Glutamatergic neuron (in vitro differentiated cells): ENCODE data around the gene SACS. TPM values are rescaled to one million over a fixed set of nuclear protein-coding genes. Genes with fewer than 3 reads are reported as not detected.

Experiments
- DNase-seq: peaks from one replicate; pipeline ENCODE4 v3.0.0; 2022
- H3K27ac Mint-ChIP-seq: one replicate; pipeline ENCODE4 v1.8.0; 2020; ENCODE audit warnings: mild to moderate bottlenecking, mixed read lengths, inconsistent platforms; ENCODE audit not compliant: unreplicated experiment
- H3K27me3 Mint-ChIP-seq: one replicate; pipeline ENCODE4 v1.8.0; 2020; ENCODE audit warnings: mild to moderate bottlenecking, moderate library complexity, mixed read lengths, inconsistent platforms; ENCODE audit not compliant: unreplicated experiment
- H3K36me3 Mint-ChIP-seq: one replicate; pipeline ENCODE4 v1.8.0; 2020; ENCODE audit warnings: mild to moderate bottlenecking, mixed read lengths, inconsistent platforms; ENCODE audit not compliant: unreplicated experiment
- H3K4me1 Mint-ChIP-seq: one replicate; pipeline ENCODE4 v1.8.0; 2020; ENCODE audit warnings: mild to moderate bottlenecking, low read depth, mixed read lengths, inconsistent platforms; ENCODE audit not compliant: unreplicated experiment
- H3K4me3 Mint-ChIP-seq: one replicate; pipeline ENCODE4 v1.8.0; 2020; ENCODE audit warnings: mild to moderate bottlenecking, mixed read lengths, inconsistent platforms; ENCODE audit not compliant: unreplicated experiment
- H3K9me3 Mint-ChIP-seq: one replicate; pipeline ENCODE4 v1.8.0; 2020; ENCODE audit warnings: mild to moderate bottlenecking, moderate library complexity, mixed read lengths, inconsistent platforms; ENCODE audit not compliant: unreplicated experiment
- total RNA-seq: library from RNA; stranded (reverse); fragmentation: NEBNext Ultra II Directional; extraction: Animal tissue kit (Norgen Biotek cat#: 25700); gene quantifications from one replicate; pipeline ENCODE4 v1.2.1, GENCODE V29; 2021; ENCODE audit not compliant: unreplicated experiment
- TF ChIP-seq, protein P1 (sequence below): fragments of 200-600 bp; sonication (generic); IDR thresholded peaks from one replicate; pipeline ENCODE4 v1.5.0; 2021; ENCODE audit not compliant: partially characterized antibody, unreplicated experiment

Gene SACS
- total RNA-seq, 1 donor from 2014 or later = 132 TPM

DNA sequence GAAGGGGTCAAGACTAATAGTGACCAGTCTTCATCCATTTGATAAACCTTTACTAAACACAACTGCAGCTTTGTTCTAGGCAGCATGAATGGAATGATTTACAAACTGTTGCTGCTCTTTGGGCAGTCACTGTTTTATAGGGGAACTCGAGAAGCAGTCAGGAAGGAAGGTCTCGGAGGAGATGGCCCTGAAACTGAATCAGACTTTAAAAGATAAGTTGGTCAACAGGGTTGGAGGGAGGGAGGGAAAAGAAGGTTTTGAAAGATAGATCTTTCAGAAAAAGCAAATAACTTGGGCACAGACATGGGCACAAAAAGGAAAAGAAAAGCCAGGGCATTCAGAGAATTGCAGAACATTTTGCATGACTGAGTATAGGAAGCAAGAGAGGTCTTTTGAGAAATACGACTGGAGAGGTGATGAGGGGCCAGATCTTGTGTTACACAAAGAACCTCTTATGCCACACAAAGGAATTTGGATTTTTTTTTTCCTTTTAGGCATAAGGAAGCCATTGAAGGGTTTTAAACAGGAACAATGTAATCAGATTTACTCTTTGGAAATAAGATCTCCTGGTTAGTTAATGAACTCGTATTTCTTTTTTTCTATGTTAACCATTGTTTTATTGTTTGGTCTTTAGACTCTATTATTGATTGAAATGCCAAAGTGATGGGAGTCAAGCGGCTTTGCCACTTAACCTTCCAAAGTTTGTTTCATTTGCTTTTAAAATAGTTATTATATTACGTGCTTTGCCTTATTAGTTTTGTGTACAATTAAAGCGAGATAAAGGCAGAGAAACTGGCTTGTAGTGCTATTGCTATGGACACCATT lies 37.5 kb upstream of the SACS start:
- no peaks in the 10 kb centered on the region for H3K36me3 Mint-ChIP-seq
- H3K27me3 Mint-ChIP-seq = peaks cover 3% of the 10 kb centered on the region
- H3K9me3 Mint-ChIP-seq = peaks cover 12% of the 10 kb centered on the region
- H3K4me3 Mint-ChIP-seq = no peak overlapping the region
- DNase-seq = no peak
- TF ChIP-seq, protein P1, sequence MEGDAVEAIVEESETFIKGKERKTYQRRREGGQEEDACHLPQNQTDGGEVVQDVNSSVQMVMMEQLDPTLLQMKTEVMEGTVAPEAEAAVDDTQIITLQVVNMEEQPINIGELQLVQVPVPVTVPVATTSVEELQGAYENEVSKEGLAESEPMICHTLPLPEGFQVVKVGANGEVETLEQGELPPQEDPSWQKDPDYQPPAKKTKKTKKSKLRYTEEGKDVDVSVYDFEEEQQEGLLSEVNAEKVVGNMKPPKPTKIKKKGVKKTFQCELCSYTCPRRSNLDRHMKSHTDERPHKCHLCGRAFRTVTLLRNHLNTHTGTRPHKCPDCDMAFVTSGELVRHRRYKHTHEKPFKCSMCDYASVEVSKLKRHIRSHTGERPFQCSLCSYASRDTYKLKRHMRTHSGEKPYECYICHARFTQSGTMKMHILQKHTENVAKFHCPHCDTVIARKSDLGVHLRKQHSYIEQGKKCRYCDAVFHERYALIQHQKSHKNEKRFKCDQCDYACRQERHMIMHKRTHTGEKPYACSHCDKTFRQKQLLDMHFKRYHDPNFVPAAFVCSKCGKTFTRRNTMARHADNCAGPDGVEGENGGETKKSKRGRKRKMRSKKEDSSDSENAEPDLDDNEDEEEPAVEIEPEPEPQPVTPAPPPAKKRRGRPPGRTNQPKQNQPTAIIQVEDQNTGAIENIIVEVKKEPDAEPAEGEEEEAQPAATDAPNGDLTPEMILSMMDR = no peak
- peaks cover 44% of the 10 kb centered on the region for H3K4me1 Mint-ChIP-seq
- H3K27ac Mint-ChIP-seq = no peak overlapping the region

DNA sequence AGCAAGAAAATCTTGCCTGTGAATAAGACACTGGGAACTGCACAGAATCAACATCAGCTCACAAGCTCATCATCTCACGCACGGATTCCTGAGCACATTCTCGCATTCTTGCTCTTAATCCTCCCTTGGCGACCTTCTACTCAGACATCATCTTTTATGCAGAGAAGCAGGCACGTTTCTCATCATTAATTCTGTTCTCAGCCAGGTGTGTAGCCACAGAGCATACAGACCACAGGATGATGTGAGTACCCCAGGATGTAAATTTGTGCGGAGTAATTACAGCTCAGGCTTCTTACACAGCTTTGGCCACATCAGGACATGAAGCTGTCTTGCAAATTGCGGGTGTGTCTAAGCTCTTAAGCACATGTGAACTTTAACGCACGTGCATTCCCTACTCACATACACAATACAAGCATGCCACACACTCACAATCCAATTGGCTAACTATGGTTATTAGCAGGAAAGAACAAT lies 36.5 kb upstream of the SACS start:
- DNase-seq = no peak

DNA sequence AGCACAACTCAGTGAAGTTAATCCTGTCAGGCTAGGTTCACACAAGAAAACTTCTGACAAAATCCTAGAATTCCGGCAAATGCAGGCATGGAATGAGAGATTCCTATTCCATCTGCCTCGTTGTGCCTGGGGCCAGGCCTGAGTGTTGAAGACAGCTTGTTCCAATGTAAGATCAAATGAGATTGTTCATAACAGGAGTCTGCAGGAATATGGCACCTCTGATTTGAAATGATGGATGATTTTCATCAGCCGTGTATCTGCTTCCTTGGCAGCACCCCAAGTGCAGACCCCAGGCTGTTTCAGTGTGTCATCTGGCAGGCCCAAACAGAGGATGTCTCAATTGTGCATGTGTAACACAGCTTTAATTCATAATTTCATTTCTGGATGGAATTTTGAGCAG lies 35.3 kb upstream of the SACS start:
- H3K27ac Mint-ChIP-seq = peak overlapping the region; percentile 50
- TF ChIP-seq, protein P1 = no peak
- peaks cover 45% of the 10 kb centered on the region for H3K4me1 Mint-ChIP-seq
- H3K27me3 Mint-ChIP-seq = peaks cover 10% of the 10 kb centered on the region
- peak overlapping the region; percentile 14 for H3K4me3 Mint-ChIP-seq
- DNase-seq = no peak
- peaks cover 9% of the 10 kb centered on the region for H3K36me3 Mint-ChIP-seq
- peaks cover 14% of the 10 kb centered on the region for H3K9me3 Mint-ChIP-seq

More for the DNA sequence above, 36.5 kb upstream of the SACS start:
- peaks cover 45% of the 10 kb centered on the region for H3K4me1 Mint-ChIP-seq
- peak overlapping the region; percentile 10 for H3K4me3 Mint-ChIP-seq
- TF ChIP-seq, protein P1 = no peak
- H3K9me3 Mint-ChIP-seq = peaks cover 12% of the 10 kb centered on the region
- peaks cover 2% of the 10 kb centered on the region for H3K36me3 Mint-ChIP-seq
- peaks cover 8% of the 10 kb centered on the region for H3K27me3 Mint-ChIP-seq
- peak overlapping the region; percentile 3 for H3K27ac Mint-ChIP-seq

DNA sequence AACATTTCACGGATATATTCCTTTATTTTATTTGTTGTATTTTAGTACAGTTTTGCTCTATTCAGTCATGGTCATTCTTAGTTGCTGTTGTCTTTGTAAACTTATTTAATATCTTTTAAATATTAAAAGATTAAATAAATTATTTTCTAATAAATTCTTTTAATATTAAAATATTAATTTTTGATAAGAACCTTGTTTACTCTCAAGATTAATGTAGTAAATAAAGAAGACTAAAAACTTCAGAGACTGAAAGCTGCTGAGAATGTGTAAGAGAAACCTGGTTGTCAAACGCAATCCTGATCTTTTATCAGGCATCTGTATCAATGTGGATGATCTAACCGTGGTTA lies 34.4 kb upstream of the SACS start:
- peak overlapping the region; percentile 50 for H3K27ac Mint-ChIP-seq
- H3K36me3 Mint-ChIP-seq = peaks cover 13% of the 10 kb centered on the region
- peak overlapping the region; percentile 86 for H3K4me3 Mint-ChIP-seq
- H3K4me1 Mint-ChIP-seq = peaks cover 45% of the 10 kb centered on the region
- peaks cover 10% of the 10 kb centered on the region for H3K27me3 Mint-ChIP-seq
- H3K9me3 Mint-ChIP-seq = peaks cover 14% of the 10 kb centered on the region
- DNase-seq = no peak
- TF ChIP-seq, protein P1 = no peak
